Measurements from ENCODE around the gene ZGRF1.

The ZGRF1 gene

GRCh38 chr4:112519689-112520597, 116.8 kb downstream of the ZGRF1 start:
- Mint-ChIP-seq H3K4me1 (ENCODE audit: low read depth) (peaks cover 51% of the 10 kb centered on the region), H3K4me3 (peak overlapping the region; percentile 67), H3K36me3 (ENCODE audit: low read depth) (no peaks in the 10 kb centered on the region), H3K9me3 (no peaks in the 10 kb centered on the region), H3K27me3 (ENCODE audit: low read depth) (peaks cover 91% of the 10 kb centered on the region), H3K27ac (no peak overlapping the region)
- no peak for DNase-seq (ENCODE audit: low spot score)

- H3K4me3 Mint-ChIP-seq = no peak overlapping the region
- H3K4me1 Mint-ChIP-seq (ENCODE audit: low read depth) = peaks cover 56% of the 10 kb centered on the region
- peaks cover 94% of the 10 kb centered on the region for H3K27me3 Mint-ChIP-seq (ENCODE audit: low read depth)
- no peaks in the 10 kb centered on the region for H3K9me3 Mint-ChIP-seq
- H3K36me3 Mint-ChIP-seq (ENCODE audit: low read depth) = no peaks in the 10 kb centered on the region
- H3K27ac Mint-ChIP-seq = no peak overlapping the region
- DNase-seq (ENCODE audit: low spot score) = no peak
Measured at GRCh38 chr4:112518675-112519074, 118.0 kb downstream of the ZGRF1 start.

GRCh38 chr4:112517911-112518310, 118.8 kb downstream of the ZGRF1 start:
- H3K36me3 Mint-ChIP-seq (ENCODE audit: low read depth) = no peaks in the 10 kb centered on the region
- H3K4me1 Mint-ChIP-seq (ENCODE audit: low read depth) = peaks cover 51% of the 10 kb centered on the region

GRCh38 chr4:112517067-112517634, 119.6 kb downstream of the ZGRF1 start:
- Mint-ChIP-seq H3K27ac (no peak overlapping the region), H3K27me3 (ENCODE audit: low read depth) (peaks cover 92% of the 10 kb centered on the region)

More at GRCh38 chr4:112517911-112518310, 118.8 kb downstream of the ZGRF1 start:
- no peaks in the 10 kb centered on the region for H3K9me3 Mint-ChIP-seq
- peaks cover 92% of the 10 kb centered on the region for H3K27me3 Mint-ChIP-seq (ENCODE audit: low read depth)
- H3K27ac Mint-ChIP-seq = no peak overlapping the region
- H3K4me3 Mint-ChIP-seq = peak overlapping the region; percentile 78
- DNase-seq (ENCODE audit: low spot score) = no peak

GRCh38 chr4:112516471-112517066, 120.1 kb downstream of the ZGRF1 start:
- Mint-ChIP-seq H3K4me1 (ENCODE audit: low read depth) (peaks cover 48% of the 10 kb centered on the region), H3K9me3 (no peaks in the 10 kb centered on the region), H3K27ac (no peak overlapping the region), H3K27me3 (ENCODE audit: low read depth) (peaks cover 92% of the 10 kb centered on the region), H3K4me3 (peak overlapping the region; percentile 85), H3K36me3 (ENCODE audit: low read depth) (no peaks in the 10 kb centered on the region)
- DNase-seq (ENCODE audit: low spot score) = no peak

More at GRCh38 chr4:112517067-112517634, 119.6 kb downstream of the ZGRF1 start:
- H3K36me3 Mint-ChIP-seq (ENCODE audit: low read depth) = no peaks in the 10 kb centered on the region
- peaks cover 46% of the 10 kb centered on the region for H3K4me1 Mint-ChIP-seq (ENCODE audit: low read depth)
- DNase-seq (ENCODE audit: low spot score) = no peak
- H3K9me3 Mint-ChIP-seq = no peaks in the 10 kb centered on the region
- peak overlapping the region; percentile 78 for H3K4me3 Mint-ChIP-seq

GRCh38 chr4:112516066-112516470, 120.6 kb downstream of the ZGRF1 start, which contains the start of gene NEUROG2:
Gene NEUROG2, minus strand, starts transcription at chr4:112516180. Its CDS starts 705 bp downstream, at chr4:112515475.
- no peak for DNase-seq (ENCODE audit: low spot score)
- no peaks in the 10 kb centered on the region for H3K36me3 Mint-ChIP-seq (ENCODE audit: low read depth)
- H3K9me3 Mint-ChIP-seq = no peaks in the 10 kb centered on the region
- peak within 1 kb of the TSS; percentile 85 for H3K4me3 Mint-ChIP-seq
- peaks cover 92% of the 10 kb centered on the region for H3K27me3 Mint-ChIP-seq (ENCODE audit: low read depth)
- peaks cover 53% of the 10 kb centered on the region for H3K4me1 Mint-ChIP-seq (ENCODE audit: low read depth)
- peak within 1 kb of the TSS; percentile 81 for H3K27ac Mint-ChIP-seq

- peaks cover 48% of the 10 kb centered on the region for H3K4me1 Mint-ChIP-seq (ENCODE audit: low read depth)
- H3K36me3 Mint-ChIP-seq (ENCODE audit: low read depth) = no peaks in the 10 kb centered on the region
- peak overlapping the region; percentile 81 for H3K27ac Mint-ChIP-seq
- peak overlapping the region; percentile 85 for H3K4me3 Mint-ChIP-seq
- no peaks in the 10 kb centered on the region for H3K9me3 Mint-ChIP-seq
- H3K27me3 Mint-ChIP-seq (ENCODE audit: low read depth) = peaks cover 90% of the 10 kb centered on the region
- peak; percentile 47 for DNase-seq (ENCODE audit: low spot score)
Measured at GRCh38 chr4:112515198-112516065, 121.3 kb downstream of the ZGRF1 start.

GRCh38 chr4:112514647-112515197, 122.0 kb downstream of the ZGRF1 start:
- peaks cover 47% of the 10 kb centered on the region for H3K4me1 Mint-ChIP-seq (ENCODE audit: low read depth)
- no peaks in the 10 kb centered on the region for H3K9me3 Mint-ChIP-seq
- no peaks in the 10 kb centered on the region for H3K36me3 Mint-ChIP-seq (ENCODE audit: low read depth)
- H3K27me3 Mint-ChIP-seq (ENCODE audit: low read depth) = peaks cover 88% of the 10 kb centered on the region
- DNase-seq (ENCODE audit: low spot score) = no peak
- H3K27ac Mint-ChIP-seq = peak overlapping the region; percentile 37
- H3K4me3 Mint-ChIP-seq = peak overlapping the region; percentile 85

GRCh38 chr4:112513971-112514646, 122.6 kb downstream of the ZGRF1 start:
- no peaks in the 10 kb centered on the region for H3K36me3 Mint-ChIP-seq (ENCODE audit: low read depth)
- H3K4me1 Mint-ChIP-seq (ENCODE audit: low read depth) = peaks cover 50% of the 10 kb centered on the region
- H3K27me3 Mint-ChIP-seq (ENCODE audit: low read depth) = peaks cover 88% of the 10 kb centered on the region
- H3K27ac Mint-ChIP-seq = peak overlapping the region; percentile 37
- no peaks in the 10 kb centered on the region for H3K9me3 Mint-ChIP-seq
- H3K4me3 Mint-ChIP-seq = peak overlapping the region; percentile 85
- no peak for DNase-seq (ENCODE audit: low spot score)

GRCh38 chr4:112511803-112512118, 124.9 kb downstream of the ZGRF1 start:
- H3K4me1 Mint-ChIP-seq (ENCODE audit: low read depth) = peaks cover 38% of the 10 kb centered on the region
- H3K4me3 Mint-ChIP-seq = no peak overlapping the region
- H3K27me3 Mint-ChIP-seq (ENCODE audit: low read depth) = peaks cover 85% of the 10 kb centered on the region
- no peaks in the 10 kb centered on the region for H3K36me3 Mint-ChIP-seq (ENCODE audit: low read depth)
- H3K27ac Mint-ChIP-seq = no peak overlapping the region
- no peaks in the 10 kb centered on the region for H3K9me3 Mint-ChIP-seq
- DNase-seq (ENCODE audit: low spot score) = no peak

- Mint-ChIP-seq H3K4me1 (ENCODE audit: low read depth) (peaks cover 37% of the 10 kb centered on the region), H3K36me3 (ENCODE audit: low read depth) (no peaks in the 10 kb centered on the region), H3K9me3 (no peaks in the 10 kb centered on the region), H3K27ac (no peak overlapping the region), H3K4me3 (peak overlapping the region; percentile 52), H3K27me3 (ENCODE audit: low read depth) (peaks cover 86% of the 10 kb centered on the region)
- DNase-seq (ENCODE audit: low spot score) = no peak
Measured at GRCh38 chr4:112511093-112511802, 125.5 kb downstream of the ZGRF1 start.

- peaks cover 37% of the 10 kb centered on the region for H3K4me1 Mint-ChIP-seq (ENCODE audit: low read depth)
- H3K27me3 Mint-ChIP-seq (ENCODE audit: low read depth) = peaks cover 87% of the 10 kb centered on the region
- no peak for DNase-seq (ENCODE audit: low spot score)
- H3K27ac Mint-ChIP-seq = no peak overlapping the region
- no peaks in the 10 kb centered on the region for H3K36me3 Mint-ChIP-seq (ENCODE audit: low read depth)
- no peaks in the 10 kb centered on the region for H3K9me3 Mint-ChIP-seq
- no peak overlapping the region for H3K4me3 Mint-ChIP-seq
Measured at GRCh38 chr4:112510291-112511092, 126.2 kb downstream of the ZGRF1 start.
